Lower leg skin (tissue), 4 donors: Measurements from ENCODE around the gene PRRX2. TPM values are rescaled to one million over a fixed set of nuclear protein-coding genes. Genes with fewer than 3 reads are reported as not detected.

Experiments used
- DNase-seq, 2 donors: peaks; one replicate each; pipeline ENCODE4 v3.0.0-alpha.2; 2019; ENCODE audit warnings: low spot score in 2 of 2
- H3K4me3 ChIP-seq: fragments of 200-600 bp; sonication (generic); 2 replicates; pipeline ENCODE4 v1.5.1; 2017; ENCODE audit warnings: mild to moderate bottlenecking, low read depth; ENCODE audit not compliant: poor library complexity, severe bottlenecking
- POLR2A ChIP-seq, 2 donors: fragments of 450-650 bp; IDR thresholded peaks; one replicate each; pipeline ENCODE4 v1.6.1; 2016 to 2017; ENCODE audit warnings: antibody characterized with exemption in 2 of 2, mild to moderate bottlenecking in 1 of 2, moderate library complexity in 1 of 2
- WGBS, 2 donors: methylation state at CpG; one replicate each; pipeline ENCODE4 v1.1.5; 2018; 5-methylcytosine and 5-hydroxymethylcytosine counted together
- intact Hi-C: fragments of 100-400 bp; cut with DNase I; formaldehyde crosslinking; loops from one replicate; pipeline ENCODE4 v1.15.0; 2023; ENCODE audit warnings: low total_unique reads
- total RNA-seq, 4 donors: library from RNA; depleted of rRNA; stranded (reverse); fragments of >200 nt; gene quantifications; one replicate each; pipeline ENCODE4 v1.1.0, GENCODE V29; 2016
- TF ChIP-seq, protein P1 (sequence below), 3 donors: fragments of 450-650 bp; IDR thresholded peaks; one replicate each; pipeline ENCODE4 v1.5.1; 2016; ENCODE audit warnings: antibody characterized with exemption in 3 of 3, mild to moderate bottlenecking in 3 of 3, moderate library complexity in 2 of 3

The PRRX2 gene
- total RNA-seq, 4 donors from 2014 or later: 10.7 to 24.1 (median 16.6) TPM

DNA sequence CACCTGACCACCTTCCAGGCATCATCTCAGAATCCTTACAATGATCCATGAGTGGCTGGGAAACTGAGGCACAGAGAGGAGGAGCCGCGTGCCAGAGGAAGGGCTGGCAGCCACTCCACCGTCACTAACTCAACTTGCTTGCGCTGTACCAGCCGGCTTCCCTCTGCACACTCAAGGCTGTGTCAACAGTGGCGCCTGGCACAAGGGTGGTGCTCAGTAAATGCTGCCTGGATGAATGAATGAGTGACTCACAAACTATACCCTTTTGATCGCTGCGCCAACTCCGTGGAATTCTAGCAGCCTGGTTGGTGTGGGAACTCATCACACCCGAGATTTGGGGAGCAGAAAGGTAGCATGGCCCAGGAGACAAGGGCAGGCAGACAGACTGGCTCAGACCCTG is 21.9 kb downstream of the PRRX2 start:
- TF ChIP-seq, protein P1, sequence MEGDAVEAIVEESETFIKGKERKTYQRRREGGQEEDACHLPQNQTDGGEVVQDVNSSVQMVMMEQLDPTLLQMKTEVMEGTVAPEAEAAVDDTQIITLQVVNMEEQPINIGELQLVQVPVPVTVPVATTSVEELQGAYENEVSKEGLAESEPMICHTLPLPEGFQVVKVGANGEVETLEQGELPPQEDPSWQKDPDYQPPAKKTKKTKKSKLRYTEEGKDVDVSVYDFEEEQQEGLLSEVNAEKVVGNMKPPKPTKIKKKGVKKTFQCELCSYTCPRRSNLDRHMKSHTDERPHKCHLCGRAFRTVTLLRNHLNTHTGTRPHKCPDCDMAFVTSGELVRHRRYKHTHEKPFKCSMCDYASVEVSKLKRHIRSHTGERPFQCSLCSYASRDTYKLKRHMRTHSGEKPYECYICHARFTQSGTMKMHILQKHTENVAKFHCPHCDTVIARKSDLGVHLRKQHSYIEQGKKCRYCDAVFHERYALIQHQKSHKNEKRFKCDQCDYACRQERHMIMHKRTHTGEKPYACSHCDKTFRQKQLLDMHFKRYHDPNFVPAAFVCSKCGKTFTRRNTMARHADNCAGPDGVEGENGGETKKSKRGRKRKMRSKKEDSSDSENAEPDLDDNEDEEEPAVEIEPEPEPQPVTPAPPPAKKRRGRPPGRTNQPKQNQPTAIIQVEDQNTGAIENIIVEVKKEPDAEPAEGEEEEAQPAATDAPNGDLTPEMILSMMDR (IDR thresholded peaks at IDR 0.05): no peak
- no peak overlapping the region for H3K4me3 ChIP-seq
- 61 to 71% methylated on average over 9 to 10 of the region's 10 CpGs for WGBS, 2 donors
- no peak for DNase-seq
- intact Hi-C loops: no loop called here

DNA sequence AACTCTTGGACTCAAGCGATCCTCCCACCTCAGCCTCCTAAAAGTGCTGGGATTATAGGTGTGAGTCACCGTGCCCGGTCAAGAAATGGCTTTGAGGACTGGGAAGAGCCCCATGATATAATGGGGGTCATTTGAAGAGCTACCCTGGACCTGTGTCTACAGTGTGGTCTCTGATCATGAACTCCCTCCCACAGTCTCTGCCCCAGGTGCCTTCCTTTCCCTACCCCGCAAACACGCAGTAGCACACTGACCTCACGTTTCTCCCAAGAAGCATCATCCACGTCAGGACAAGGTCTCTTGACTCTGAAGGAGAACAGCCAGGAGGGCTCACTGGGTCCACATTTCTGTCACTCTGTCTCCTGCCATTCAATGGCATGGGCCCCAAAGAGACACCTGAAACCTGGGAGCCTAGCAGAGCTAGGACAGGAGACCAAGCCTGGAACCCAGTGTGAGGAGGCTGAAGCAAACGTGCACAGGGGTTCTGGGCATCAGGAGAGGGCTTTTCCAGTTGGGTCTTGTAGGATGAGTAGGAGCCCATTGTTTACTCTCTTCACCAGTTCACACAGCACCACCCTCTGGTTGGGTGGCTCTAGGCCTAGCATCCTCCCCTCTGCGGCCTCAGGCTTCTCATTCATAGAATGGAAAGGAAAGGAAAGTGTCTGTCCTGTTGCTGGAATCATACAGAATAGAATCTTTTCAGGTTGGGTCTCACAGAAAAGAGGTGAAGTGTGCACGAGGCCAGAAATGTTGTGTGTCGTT is 23.0 kb downstream of the PRRX2 start:
- TF ChIP-seq, protein P1 (IDR thresholded peaks at IDR 0.05): no peak
- TF ChIP-seq POLR2A (IDR thresholded peaks at IDR 0.05): no peak
- no peak overlapping the region for H3K4me3 ChIP-seq
- no peak for DNase-seq
- WGBS, 2 donors: 90 to 92% methylated on average over 11 of the region's 11 CpGs
- intact Hi-C loops: no loop called here

DNA sequence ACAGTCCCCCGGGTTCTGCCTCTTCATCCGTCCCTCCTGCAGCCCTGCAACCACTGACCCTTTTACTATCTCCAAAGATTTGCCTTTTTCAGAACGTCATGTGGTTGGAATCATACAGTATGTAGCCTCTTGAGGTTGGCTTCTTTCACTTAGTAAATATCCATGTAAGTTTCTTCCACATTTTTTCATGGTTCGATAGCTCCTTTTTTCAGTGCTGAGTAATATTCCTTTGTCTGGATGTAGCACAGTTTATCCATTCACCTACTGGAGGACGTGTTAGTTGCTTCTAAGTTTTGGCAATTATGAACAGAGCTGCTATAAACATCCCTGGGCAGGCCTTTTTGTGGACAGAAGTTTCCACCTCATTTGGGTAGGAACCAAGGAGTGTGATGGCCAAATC is 27.1 kb downstream of the PRRX2 start:
- intact Hi-C loops: no loop called here
- 94 to 95% methylated on average over 5 of the region's 5 CpGs for WGBS, 2 donors
- H3K4me3 ChIP-seq: no peak overlapping the region
- TF ChIP-seq, protein P1 (IDR thresholded peaks at IDR 0.05): no peak
- no peak for TF ChIP-seq POLR2A (IDR thresholded peaks at IDR 0.05)
- no peak for DNase-seq

DNA sequence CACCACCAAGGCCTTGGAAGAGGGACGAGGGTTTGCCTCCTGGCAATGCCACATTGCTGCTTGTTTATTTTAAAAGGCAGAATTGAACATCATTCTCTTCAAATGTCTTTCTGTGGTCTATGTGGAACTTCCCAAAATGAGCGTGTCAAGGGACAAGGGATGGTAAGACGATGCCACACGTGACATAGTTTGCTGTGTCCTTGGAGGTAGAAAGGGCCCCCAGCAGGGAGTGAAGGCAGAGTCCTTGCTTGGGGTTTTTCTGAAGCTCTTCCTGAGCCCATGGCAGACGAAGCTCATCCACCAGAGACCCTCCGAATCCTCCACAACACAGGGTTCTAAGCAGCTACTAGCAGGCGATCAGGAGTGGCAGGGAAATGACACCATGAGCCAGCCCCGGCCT is 28.3 kb downstream of the PRRX2 start:
- 66 to 81% methylated on average over 8 of the region's 8 CpGs for WGBS, 2 donors
- no peak overlapping the region for H3K4me3 ChIP-seq
- no peak for DNase-seq
- TF ChIP-seq, protein P1 (IDR thresholded peaks at IDR 0.05): no peak
- no peak for TF ChIP-seq POLR2A (IDR thresholded peaks at IDR 0.05)
- intact Hi-C loops: no loop called here

DNA sequence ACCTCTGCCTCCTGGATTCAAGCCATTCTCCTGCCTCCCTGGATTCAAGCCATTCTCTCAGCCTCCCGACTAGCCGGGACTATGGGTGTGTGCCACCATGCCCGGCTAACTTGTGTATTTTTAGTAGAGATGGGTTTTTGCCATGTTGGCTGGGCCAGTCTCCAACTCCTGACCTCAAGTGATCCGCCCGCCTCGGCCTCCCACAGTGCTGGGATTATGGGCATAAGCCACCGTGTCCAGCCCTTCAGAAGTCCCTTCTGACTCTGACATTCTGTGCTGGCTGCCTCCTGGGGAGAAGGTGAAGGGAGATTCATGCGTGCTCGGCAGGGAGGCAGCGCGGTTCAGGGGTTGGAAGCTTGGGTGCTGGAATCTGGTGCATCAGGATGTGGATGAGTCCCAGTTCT is 28.8 kb downstream of the PRRX2 start:
- H3K4me3 ChIP-seq: no peak overlapping the region
- DNase-seq: no peak
- WGBS, 2 donors: 49 to 56% methylated on average over 11 of the region's 11 CpGs
- no peak for TF ChIP-seq POLR2A (IDR thresholded peaks at IDR 0.05)
- TF ChIP-seq, protein P1 (IDR thresholded peaks at IDR 0.05): no peak
- intact Hi-C loops: no loop called here

DNA sequence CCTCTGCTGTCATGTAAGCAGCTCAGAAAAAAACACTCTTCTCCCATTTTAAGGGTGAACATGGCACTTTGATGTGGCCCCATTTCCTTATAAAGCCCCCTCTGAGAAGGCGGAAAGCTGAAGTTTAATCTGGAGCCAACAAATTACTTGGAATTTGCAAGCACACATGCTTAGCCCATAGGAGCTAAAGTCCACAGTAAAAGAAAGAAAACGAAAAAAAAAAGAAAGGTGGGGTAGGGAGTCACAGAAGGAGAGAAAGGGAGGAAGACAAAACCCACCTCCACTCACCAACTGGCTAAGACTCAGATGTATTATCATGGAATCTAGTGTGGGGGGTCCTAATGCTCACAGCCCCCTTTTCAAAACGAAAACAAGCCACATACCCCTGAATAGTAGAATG is 30.4 kb downstream of the PRRX2 start:
- 68 to 78% methylated on average over 3 of the region's 3 CpGs for WGBS, 2 donors
- DNase-seq: no peak
- intact Hi-C loops: no loop called here

More for the DNA sequence above, 30.4 kb downstream of the PRRX2 start:
- H3K4me3 ChIP-seq: no peak overlapping the region
- no peak for TF ChIP-seq POLR2A (IDR thresholded peaks at IDR 0.05)
- TF ChIP-seq, protein P1 (IDR thresholded peaks at IDR 0.05): no peak
